ENCODE measurements around the gene EZR. TPM values are rescaled to one million over a fixed set of nuclear protein-coding genes. Genes with fewer than 3 reads are reported as not detected.
A peak's percentile ranks its signal among the peaks of the same experiment; 100 is the strongest.
"Not testable (repeated sequence)": the region's sequence is repeated elsewhere in the genome, so short reads cannot be mapped to it uniquely, and the experiment has no call there.

Gene EZR
- total RNA-seq, 4 donors from 2014 or later = 83.7 to 168 (median 144) TPM

- no peak overlapping the region for H3K27ac ChIP-seq
- no peak for TF ChIP-seq CTCF (IDR thresholded peaks at IDR 0.05)
- TF ChIP-seq EP300 (IDR thresholded peaks at IDR 0.05) = no peak
- no peak for TF ChIP-seq POLR2A (IDR thresholded peaks at IDR 0.05)
- no peak overlapping the region for H3K4me3 ChIP-seq
- no peak for DNase-seq (ENCODE audit: low spot score in 2 of 2)
- no peaks in the 10 kb centered on the region for H3K9me3 ChIP-seq
- H3K4me1 ChIP-seq = no peaks in the 10 kb centered on the region
- 86 to 87% methylated on average over 7 of the region's 7 CpGs for WGBS, 2 donors
- no peaks in the 10 kb centered on the region for H3K27me3 ChIP-seq
- H3K36me3 ChIP-seq = no peaks in the 10 kb centered on the region
These were observed 9.6 kb upstream of the EZR start for GRCh38 chr6:158828807-158829206.

GRCh38 chr6:158826819-158827501 lies 7.8 kb upstream of the EZR start:
- 78% methylated on average over 4 of the region's 4 CpGs for WGBS, 2 donors
- H3K27ac ChIP-seq = no peak overlapping the region
- no peak for TF ChIP-seq POLR2A (IDR thresholded peaks at IDR 0.05)
- TF ChIP-seq CTCF (IDR thresholded peaks at IDR 0.05) = no peak
- no peak for TF ChIP-seq EP300 (IDR thresholded peaks at IDR 0.05)
- no peak overlapping the region for H3K4me3 ChIP-seq
- H3K9me3 ChIP-seq = no peaks in the 10 kb centered on the region
- no peaks in the 10 kb centered on the region for H3K36me3 ChIP-seq
- no peaks in the 10 kb centered on the region for H3K27me3 ChIP-seq
- no peak for DNase-seq (ENCODE audit: low spot score in 2 of 2)
- H3K4me1 ChIP-seq = no peaks in the 10 kb centered on the region

GRCh38 chr6:158825951-158826306 lies 6.8 kb upstream of the EZR start:
- Histone ChIP-seq H3K4me3 (no peak overlapping the region), H3K9me3 (no peaks in the 10 kb centered on the region), H3K27me3 (no peaks in the 10 kb centered on the region), H3K27ac (peak overlapping the region in 2 of 4 donors; percentile 20 to 34), H3K4me1 (no peaks in the 10 kb centered on the region), H3K36me3 (no peaks in the 10 kb centered on the region)
- no peak for TF ChIP-seq POLR2A (IDR thresholded peaks at IDR 0.05)
- no peak for TF ChIP-seq EP300 (IDR thresholded peaks at IDR 0.05)
- TF ChIP-seq CTCF (IDR thresholded peaks at IDR 0.05) = no peak
- 57 to 60% methylated on average over 9 of the region's 9 CpGs for WGBS, 2 donors
- no peak for DNase-seq (ENCODE audit: low spot score in 2 of 2)

GRCh38 chr6:158825038-158825950 lies 6.1 kb upstream of the EZR start:
- no peaks in the 10 kb centered on the region for H3K9me3 ChIP-seq
- no peak overlapping the region for H3K4me3 ChIP-seq
- WGBS, 2 donors = 78 to 79% methylated on average over 13 of the region's 13 CpGs
- DNase-seq (ENCODE audit: low spot score in 2 of 2) = no peak
- TF ChIP-seq EP300 (IDR thresholded peaks at IDR 0.05) (no peak), CTCF (IDR thresholded peaks at IDR 0.05) (no peak), POLR2A (IDR thresholded peaks at IDR 0.05) (no peak)
- H3K27ac ChIP-seq = peak overlapping the region in 2 of 4 donors; percentile 20 to 34
- H3K27me3 ChIP-seq = no peaks in the 10 kb centered on the region
- H3K4me1 ChIP-seq = no peaks in the 10 kb centered on the region
- H3K36me3 ChIP-seq = no peaks in the 10 kb centered on the region

GRCh38 chr6:158823616-158824015 lies 4.4 kb upstream of the EZR start:
- not testable (repeated sequence) for H3K4me1 ChIP-seq; H3K4me3 ChIP-seq; H3K27ac ChIP-seq; H3K9me3 ChIP-seq; DNase-seq (ENCODE audit: low spot score in 2 of 2); H3K27me3 ChIP-seq; H3K36me3 ChIP-seq
- WGBS, 2 donors = 94 to 99% methylated on average over 4 of the region's 4 CpGs

Data from tibial nerve (tissue), 4 donors.